NK-92 (cell line): ENCODE results near the gene ETNK1.

ENCODE experiments used
- DNase-seq: peaks from one replicate; lab custom pipeline; 2025; ENCODE audit not compliant: unreplicated experiment; lab: John Stamatoyannopoulos, UW

Gene ETNK1

DNA sequence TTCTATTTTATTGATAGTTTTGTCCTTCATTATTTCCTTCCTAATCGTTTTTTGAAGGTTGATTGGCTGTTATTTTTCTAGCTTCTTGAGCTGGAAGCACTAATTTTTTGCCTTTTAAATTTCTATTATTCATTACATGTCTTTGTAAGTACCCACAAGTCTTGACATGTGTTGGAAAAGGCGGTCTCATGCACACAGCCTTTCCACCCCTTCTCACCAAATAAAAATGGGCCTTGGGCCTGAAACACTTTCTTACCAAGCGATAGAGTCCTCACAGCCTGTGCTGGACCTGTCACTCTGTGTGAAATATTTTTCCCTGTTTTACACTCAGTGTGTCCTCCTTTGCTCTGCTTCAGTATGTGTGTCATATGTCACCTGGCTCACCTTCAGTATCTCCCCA, 9.9 kb downstream of the ETNK1 start:
- no peak for DNase-seq

DNA sequence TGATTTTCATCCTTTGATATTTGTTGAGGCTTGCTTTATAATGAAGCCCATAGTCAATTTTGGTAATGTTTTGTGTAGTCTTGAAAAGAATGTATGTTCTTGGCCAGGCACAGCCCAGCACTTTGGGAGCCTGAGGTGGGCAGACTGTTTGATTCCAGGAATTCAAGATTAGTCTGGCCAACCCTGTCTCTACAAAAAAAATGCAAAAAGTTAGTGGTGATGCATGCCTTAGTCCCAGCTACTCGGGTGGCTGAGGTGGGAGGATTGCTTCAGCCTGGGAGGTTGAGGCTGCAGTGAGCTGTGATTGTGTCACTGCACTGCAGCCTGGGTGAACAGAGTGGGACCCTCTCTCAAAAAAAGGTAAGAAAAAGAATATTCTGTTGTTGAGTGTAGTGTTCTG, 10.8 kb downstream of the ETNK1 start:
- DNase-seq, result no peak

DNA sequence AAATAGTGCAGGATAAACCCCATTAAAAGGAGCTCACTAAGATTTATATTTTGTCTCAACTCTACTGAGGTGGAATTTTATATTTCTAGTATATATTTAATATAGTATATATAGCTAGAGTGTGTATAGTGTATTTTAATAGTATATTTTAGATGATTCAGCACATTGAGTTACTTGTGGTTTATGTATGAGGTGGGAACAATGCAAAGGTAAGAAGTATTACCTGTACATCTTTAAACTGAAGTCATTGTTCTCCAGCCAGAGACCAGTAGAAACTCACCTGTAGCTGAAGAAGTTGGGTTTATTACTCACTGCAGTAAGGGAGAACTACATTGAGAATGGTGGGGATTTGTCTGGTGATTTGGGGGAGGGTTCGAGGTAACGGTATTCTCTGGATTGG, 15.9 kb downstream of the ETNK1 start:
- DNase-seq, result no peak

DNA sequence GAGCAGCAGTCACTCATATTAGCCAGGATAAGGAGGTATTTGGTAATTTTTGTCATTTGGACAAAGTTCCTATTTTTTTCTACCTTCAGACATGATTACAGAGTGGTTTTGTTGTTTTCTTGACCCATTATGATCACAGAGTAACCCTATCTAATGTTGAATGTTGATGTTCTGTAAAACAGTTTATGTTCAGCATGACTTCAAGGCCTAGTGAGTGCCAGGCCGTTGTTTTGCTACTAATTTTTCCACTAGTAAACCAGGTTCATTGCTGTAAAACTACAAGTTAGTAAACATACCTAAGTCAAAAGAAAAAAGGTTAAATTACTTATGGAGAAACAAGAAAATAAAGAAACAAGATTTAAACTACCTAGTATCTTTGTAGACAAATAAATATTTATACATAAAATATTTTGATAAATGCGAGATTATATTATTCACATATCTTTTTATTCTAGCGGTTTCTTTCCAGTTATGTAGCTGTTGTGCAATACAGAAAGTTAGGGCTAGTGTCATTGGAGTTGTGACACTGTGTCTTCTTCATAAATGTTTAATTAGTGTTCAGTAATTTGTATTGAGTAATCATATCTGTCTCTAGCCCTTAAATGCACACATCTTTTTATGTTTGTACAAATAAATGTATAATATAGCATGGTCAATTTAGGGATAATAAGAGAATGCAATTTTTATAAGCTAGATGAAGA, 16.5 kb downstream of the ETNK1 start:
- no peak for DNase-seq

DNA sequence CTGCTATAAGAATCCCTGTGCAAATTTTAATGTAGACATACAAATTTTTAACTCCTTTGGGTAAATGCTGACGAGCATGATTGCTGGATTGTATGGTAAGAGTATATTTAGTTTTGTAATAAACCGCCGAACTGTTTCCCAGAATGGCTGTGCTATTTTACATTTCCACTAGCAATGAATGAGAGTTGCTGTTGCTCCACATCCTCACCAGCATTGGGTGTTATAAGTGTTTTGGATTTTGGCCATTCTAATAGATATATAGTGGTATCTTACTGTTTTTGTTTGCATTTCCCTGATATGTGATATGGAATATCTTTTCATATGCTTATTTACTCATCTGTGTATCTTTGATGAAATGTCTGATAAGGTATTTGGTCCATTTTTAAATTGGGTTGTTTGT, 23.7 kb downstream of the ETNK1 start:
- no peak for DNase-seq

DNA sequence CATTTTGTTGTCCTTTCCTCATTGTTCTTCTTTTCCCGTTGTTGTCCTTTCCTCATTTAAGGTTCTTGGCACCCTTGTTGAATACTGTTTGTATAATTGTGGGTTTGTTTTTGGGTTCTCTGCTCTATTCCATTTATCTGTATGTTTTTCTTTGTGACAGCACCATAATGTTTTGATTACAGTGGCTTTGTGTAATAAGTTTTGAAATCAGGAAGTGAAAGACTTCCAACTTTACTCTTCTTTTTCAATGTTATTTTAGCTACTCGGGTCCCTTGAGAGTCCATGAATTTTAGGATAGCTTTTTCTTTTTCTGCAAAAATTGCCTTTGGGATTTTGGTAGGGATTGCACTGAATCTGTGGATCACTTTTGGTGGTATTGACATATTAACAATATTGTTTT, 28.1 kb downstream of the ETNK1 start:
- DNase-seq, result no peak

DNA sequence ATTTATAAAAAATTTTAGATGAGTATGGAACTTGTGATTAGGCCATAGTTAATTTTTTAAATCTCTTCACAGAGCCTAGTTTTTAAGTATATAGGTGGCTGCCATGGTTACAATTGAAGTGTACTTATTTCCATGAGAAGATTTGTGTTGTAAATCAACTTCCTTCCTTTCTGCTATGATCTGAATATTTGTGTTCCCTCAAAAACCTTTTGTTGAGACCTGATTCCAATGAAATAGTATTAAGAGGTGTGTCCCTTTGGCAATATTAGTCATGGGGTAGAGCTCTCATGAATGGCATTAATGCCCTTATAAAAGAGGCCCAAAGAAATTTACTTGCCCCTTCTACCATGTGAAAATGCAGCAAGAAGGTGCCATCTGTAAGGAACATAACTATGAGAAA, 28.8 kb downstream of the ETNK1 start:
- DNase-seq, result no peak

DNA sequence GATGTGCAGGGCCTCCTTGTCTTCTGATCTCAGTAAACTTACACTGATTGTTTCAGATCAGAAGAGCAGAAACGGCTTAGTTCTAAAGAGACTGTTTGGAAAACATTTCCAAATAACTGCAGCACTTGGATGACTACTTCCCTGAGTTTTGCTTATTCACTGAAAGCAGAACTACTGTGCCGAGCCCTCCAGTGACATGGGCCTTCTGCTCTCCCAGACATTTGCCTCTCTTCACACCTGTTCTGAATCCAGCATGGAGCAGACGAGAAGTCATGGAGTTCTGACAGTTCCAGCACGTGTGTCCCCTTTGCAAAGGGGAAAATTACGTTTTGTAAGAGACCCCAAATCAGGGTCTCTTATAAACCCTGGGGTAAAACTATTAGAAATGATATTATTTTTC, 31.4 kb downstream of the ETNK1 start:
- DNase-seq, result no peak

DNA sequence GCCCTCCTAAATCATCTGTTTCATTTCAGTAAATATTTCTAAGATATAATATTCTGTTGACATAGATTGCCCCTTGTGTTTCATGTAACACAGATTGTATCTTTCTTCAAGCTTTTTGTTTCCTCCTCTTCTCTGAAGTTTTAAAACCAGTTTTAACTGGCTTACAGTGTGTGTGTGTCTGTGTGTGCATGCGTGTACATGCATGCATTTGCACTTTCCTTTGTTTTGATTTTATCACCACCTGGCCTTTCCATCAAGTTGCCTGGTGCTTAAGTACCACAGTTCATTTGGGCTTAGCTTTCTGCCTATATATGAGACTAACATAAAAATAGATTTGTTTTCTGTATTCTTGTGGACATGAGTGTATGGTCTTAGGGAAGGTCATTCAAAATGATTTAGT, 31.9 kb downstream of the ETNK1 start:
- no peak for DNase-seq

DNA sequence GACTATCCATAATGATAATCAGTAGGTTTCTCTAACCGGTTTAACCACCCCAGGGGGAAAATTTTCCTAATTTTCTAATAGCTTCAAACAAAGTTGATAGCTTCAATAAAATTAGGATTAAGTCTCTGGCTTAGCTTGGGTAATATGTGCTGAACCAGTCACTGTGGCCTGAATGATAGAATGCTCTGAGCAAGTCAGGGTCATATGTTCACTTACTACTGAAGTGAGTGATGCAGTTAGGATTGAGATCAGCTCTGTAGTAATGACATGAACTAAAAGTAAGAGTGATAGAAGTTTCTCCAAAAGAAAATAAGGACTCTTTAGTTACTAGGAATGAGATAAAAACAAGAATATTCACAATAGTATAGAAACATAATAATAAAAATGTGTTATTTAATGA, 32.6 kb downstream of the ETNK1 start:
- DNase-seq, result no peak

DNA sequence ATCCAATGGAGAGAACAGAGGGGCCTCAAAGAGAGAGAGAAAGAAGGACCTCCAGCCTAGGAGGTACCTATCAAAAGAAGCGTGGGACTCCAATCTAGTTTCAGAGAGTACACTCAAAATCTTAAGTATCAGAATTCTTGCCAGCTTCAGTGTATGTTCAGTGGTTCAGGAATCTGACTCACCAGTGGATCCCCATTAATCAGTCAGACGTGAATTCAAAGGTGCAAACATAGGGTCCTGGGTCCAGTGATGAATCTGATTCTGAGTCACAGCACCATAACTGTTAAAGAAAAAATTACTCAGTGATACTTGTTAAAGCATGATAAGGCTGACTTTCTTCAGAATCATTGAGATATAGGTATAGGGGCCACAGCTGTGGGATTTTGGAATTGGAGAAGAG, 33.2 kb downstream of the ETNK1 start:
- DNase-seq, result no peak

DNA sequence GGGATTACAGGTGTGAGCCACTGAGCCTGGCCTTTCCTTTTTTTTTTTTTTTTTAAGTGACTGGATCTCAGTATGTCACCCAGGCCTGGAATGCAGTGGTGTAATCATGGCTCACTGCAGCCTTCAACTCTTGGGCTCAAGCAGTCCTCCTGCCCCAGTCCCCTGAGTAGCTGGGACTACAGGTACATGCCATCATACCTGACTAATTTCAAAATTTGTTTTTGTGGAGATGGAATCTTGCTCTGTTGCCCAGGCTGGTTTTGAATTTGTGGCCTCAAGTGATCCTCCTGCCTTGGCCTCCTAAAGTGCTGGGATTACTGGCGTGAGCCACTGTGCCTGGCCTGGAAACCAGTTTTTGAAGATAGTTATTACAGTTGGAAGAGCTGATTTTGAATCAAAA, 37.4 kb downstream of the ETNK1 start:
- DNase-seq, result no peak

DNA sequence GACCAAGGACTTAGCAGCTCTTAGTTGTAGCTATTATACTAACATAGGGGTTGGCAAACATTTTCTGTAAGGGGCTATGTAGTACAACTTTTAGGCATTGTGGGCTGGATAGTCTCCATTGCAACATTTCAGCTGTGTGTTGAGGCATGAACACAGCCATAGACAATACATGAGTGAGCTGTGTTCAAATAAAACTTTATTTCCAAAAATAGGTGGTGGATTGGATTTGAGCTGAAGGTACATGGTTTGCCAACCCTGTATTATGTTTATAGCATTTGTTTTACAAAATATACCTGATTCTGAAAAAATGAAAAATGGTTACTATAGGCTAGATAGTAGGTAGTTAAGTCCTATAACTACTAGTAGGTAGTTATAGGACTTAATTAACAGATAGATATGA, 40.5 kb downstream of the ETNK1 start:
- DNase-seq, result no peak

DNA sequence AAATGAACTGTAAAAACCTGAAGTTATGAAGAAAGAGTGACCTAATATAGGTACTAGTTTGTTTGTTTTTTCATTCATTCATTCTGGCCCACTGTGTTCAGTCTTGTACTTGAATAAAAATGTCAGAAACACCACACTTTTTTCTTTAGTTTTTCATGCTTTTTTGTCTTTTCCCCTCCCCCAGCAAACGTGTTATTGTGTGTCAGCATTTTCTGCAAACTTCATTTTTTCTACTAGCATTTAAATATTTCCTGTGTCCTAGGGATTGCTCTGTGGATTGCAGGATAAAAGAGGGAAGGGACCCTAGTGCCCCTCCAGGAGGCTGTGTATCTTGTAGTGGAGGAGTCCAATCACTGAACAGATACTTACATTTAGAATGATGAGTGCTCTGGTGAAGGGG, 42.2 kb downstream of the ETNK1 start:
- no peak for DNase-seq

DNA sequence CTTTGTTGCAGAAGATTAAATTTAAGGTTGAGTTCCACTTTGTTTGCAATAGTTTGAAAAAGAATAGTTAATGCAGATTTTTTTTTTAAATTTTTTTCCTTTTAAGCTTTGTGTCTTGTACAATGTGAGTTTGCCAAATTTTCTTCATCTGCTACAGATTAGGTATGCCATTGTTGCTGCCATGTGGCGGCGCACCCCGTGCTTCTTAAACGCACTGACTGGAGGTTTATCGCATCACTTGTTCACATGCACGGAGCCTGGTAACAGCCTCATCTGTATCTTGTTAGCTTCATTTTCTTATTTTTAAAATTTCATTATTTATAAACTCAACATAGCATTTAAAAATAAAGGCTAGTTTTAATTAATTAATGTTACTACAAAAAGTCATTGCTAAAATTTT, 43.5 kb downstream of the ETNK1 start:
- DNase-seq, result no peak

DNA sequence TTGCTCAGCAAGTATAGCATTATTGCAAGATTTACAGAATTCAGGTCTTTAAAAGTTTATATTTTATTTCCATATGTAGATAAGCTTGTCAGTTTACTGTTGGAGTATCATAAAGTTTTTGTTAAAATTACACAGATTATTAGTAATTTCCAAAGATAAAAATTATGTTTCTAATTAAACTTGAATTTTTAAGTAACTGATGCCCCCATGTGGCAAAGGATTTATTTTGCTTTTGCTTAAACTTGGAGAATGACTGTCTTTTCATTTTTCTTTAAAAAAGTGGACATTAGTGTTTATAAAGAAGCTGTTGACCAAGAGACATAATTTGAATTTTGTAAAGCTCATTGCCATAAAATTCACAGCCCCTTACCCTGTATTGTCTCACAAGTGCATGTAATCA, 45.8 kb downstream of the ETNK1 start:
- DNase-seq, result no peak

DNA sequence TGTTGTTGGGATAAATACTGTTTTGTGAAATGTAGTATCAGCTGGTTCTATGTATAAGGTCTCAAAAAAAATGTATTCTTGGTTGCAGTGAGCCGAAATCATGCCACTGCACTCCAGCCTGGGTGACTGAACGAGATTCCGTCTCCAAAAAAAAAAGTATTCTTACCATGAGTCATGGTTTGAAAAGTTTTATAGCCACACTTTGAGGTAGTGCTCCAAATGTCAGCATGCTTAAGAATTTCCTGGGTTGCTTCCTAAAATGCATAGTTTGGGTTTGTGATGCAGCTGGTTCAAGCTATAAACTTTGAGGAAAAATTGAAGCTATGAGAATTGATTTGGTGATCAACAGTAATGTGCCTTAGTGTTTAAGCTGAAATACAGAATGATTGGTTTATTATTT, 48.0 kb downstream of the ETNK1 start:
- DNase-seq, result no peak

DNA sequence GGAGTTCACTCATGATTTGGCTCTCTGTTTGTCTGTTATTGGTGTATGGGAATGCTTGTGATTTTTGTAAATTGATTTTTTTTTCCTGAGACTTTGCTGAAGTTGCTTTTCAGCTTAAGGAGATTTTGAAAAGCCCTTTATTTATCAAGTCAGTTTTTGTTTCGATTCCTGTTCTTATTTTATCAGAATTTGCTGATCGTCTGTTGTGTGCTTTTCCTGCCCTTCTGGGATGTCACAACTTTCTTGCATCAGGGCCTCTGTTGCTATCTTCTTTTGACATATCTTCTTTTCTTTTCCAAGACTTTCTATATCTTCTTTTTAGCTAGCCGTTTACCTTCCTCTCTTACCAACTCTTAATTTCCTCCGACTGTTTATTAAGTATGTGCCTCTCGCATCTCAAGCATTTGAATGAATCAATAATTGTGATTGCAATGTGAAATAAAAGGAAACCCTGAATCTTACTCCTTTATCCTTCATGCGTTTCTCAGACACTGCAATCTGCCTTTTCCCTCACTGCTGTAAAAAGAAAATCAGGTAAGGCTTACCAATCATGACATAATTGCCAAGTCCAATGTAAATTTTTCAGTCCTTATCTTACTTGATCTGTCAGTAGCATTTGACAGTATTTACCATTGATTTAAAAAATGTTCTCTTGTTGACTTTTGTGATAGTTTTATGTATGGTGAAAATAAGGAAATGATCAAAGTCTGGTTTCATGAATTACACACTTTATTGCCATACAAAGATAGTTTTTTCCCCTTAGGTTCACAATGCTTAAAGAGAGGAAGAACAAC, 53.0 kb downstream of the ETNK1 start:
- no peak for DNase-seq

DNA sequence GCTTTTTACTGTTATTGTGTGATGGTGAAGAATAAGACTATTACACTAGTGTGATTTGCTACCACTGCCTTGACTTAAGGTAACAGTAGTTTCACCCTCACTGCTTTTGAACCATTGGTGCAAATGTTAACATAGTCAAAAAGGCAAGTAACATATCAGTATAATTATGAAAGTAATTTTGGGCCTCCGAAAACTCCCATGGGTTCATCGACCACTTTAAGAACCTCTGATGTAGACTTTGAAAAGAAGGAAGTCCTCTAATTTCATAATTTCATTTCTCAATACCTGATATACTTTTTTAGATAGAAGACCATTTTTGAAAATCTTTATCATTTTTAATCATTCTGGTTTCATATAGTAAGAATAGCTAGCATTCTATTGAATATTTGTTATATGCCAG, 57.7 kb downstream of the ETNK1 start:
- no peak for DNase-seq

DNA sequence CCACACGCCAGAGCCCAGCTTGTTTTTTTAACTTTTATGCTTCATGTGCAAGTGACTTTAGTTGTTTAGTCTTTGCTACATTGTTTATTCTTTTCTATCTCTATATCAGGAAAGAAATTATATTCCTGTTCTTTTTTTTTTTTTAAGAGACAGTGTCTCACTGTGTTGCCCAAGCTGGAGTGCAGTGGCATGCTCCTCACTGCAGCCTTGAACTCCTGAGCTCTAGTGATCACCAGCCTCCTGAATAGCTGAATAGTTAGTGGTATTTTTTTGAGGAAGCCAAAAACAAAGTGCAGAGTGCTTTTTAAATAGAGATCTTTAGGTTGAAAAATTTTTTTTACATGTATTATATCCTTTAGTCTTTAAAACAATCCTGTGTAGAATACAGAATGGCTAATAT, 58.2 kb downstream of the ETNK1 start:
- DNase-seq, result no peak

DNA sequence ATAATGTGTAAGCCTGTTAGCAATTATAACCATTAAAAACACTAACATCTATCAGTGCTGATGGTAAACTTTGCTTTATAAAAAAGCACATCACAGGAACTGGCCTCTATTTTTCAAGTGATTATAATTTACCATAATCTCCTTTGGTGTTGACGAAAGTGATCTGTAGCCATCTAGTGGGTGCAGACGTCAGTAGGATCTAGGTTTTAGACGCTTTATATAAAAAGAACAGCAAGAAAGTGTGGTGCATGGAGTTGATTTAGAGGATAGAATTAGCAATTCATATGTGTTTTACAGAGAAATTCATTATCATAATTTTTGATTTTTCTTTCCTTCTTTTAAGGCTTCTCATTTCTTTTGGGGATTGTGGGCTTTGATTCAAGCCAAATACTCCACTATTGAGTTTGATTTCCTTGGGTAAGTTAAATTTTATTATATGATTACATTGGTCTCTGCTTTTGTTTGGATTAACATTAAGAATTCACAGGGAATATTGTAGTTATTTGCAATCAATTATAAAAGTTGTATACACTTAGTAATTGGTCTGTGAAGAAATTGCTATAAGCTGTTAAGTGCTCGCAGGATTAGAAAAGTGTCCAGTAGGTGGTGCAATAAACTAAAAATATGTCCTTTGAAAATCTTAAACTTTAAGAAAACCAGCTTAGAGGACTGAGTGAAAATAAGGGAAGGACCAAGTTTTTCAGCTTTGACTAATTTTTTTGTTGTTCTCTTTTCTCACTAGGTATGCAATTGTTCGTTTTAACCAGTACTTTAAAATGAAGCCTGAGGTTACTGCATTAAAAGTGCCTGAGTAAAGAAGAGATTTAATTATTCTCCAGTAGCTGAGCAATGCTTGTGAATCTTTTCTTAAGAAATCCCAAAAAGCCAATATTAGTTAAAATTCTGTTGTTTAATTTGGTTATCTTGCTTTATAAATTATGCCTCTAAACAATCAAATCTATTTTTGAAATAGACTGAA, 59.5 kb downstream of the ETNK1 start:
- DNase-seq, result no peak

DNA sequence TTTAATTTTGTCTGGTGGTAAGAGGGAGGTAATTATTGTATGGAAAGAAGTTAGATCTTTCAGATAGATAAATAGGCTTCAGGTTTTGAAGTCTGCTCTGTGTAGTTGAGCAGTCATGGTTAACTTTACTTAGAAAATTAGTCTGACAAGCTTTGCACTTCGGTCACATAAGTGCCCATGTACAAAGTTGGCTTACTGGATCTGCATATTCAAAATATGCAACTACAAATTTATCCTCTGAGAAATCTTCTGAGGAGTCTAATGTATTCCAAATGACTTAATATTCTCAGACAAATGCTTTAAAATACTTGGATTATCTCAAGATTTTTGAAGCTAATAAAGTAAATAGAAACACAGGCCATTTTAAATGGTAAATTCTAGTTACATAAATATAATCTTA, 61.2 kb downstream of the ETNK1 start:
- DNase-seq, result no peak
